HCT116 (cell line): ENCODE measurements around the gene OBSCN. TPM values are rescaled to one million over a fixed set of nuclear protein-coding genes. Genes with fewer than 3 reads are reported as not detected.

Experiments used
- ATAC-seq: fragments of 200-7000 bp; cut with Tn5 transposase; 2 replicates; pipeline ENCODE4 v1.9.1; 2020; ENCODE audit warnings: mild to moderate bottlenecking, moderate library complexity
- BruUV-seq: library from RNA; stranded (reverse); fragments of 400-500 nt; replicated peaks from 2 replicates; lab custom pipeline; 2021; lab: Mats Ljungman, UMichigan
- CTCF ChIA-PET: fragments of 300-600 bp; sonication (Branson Sonifier 250); formaldehyde crosslinking; loops from one replicate; lab custom pipeline; 2021; ENCODE audit warnings: antibody characterized with exemption; lab: Charles Lee
- POLR2A ChIA-PET: fragments of 300-600, 350-600 bp; sonication (Branson Sonifier 250); formaldehyde crosslinking; loops from one replicate; lab custom pipeline; 2021; ENCODE audit warnings: antibody characterized with exemption; lab: Charles Lee
- RAD21 ChIA-PET, 2 experiments: fragments of 300-600 bp; sonication (Branson Sonifier 250); formaldehyde crosslinking; loops; one replicate each; lab custom pipeline; 2023; ENCODE audit warnings: low total read pairs in 2 of 2; ENCODE audit not compliant: uncharacterized antibody in 2 of 2, unreplicated experiment in 2 of 2, low non-redundant PET in 1 of 2; lab: Charles Lee
- DNase-seq: peaks from one replicate; pipeline ENCODE4 v3.0.0-alpha.2; 2010; ENCODE audit warnings: low read depth, low spot score
- H2AFZ ChIP-seq: fragments of 200-600 bp; shearing (Covaris generic), sonication (generic); 2 replicates; pipeline ENCODE4 v1.6.1; 2017; ENCODE audit warnings: low read depth, mixed run types, mixed read lengths, antibody characterized with exemption, low read length; ENCODE audit not compliant: poor library complexity, severe bottlenecking
- H3K27ac ChIP-seq: 2 replicates; pipeline ENCODE4 v1.5.1; 2012; ENCODE audit warnings: low read depth, low read length
- H3K27me3 ChIP-seq: fragments of 200-600 bp; sonication (generic); 2 replicates; pipeline ENCODE4 v1.6.1; 2016; ENCODE audit warnings: mixed run types, low read length, mixed read lengths; ENCODE audit not compliant: insufficient read depth
- H3K36me3 ChIP-seq, 2 experiments: fragments of 200-500 bp in 1 of 2; fragments of 200-600 bp in 1 of 2; sonication (Bioruptor generic) in 1 of 2; sonication (generic) in 1 of 2; 2 replicates each; pipeline versions ENCODE4 v1.5.1 to v1.6.1; 2014 to 2016; ENCODE audit warnings: low read length in 2 of 2, inconsistent platforms in 1 of 2, mixed read lengths in 1 of 2, mixed run types in 1 of 2; ENCODE audit not compliant: insufficient read depth in 2 of 2, control insufficient read depth in 1 of 2
- H3K4me1 ChIP-seq, 2 experiments: fragments of 200-600 bp in 1 of 2; sonication (generic) in 1 of 2; 2 replicates each; pipeline versions ENCODE4 v1.5.1 to v1.6.1; 2012 to 2017; ENCODE audit warnings: low read length in 2 of 2, inconsistent platforms in 1 of 2, mild to moderate bottlenecking in 1 of 2, mixed read lengths in 1 of 2, mixed run types in 1 of 2, moderate library complexity in 1 of 2; ENCODE audit not compliant: insufficient read depth in 2 of 2, control insufficient read depth in 1 of 2
- H3K4me2 ChIP-seq: fragments of 200-600 bp; sonication (generic); 2 replicates; pipeline ENCODE4 v1.6.1; 2017; ENCODE audit warnings: mixed run types, low read length, mixed read lengths
- H3K4me3 ChIP-seq, 2 experiments: fragments of 200-600 bp in 1 of 2; sonication (generic) in 1 of 2; replicated peaks in 1 of 2; 2 replicates each; pipeline ENCODE4 v1.5.1; 2011 to 2016; ENCODE audit warnings: low read length in 2 of 2, control low read depth in 1 of 2, low read depth in 1 of 2, mild to moderate bottlenecking in 1 of 2, mixed read lengths in 1 of 2, mixed run types in 1 of 2
- H3K79me2 ChIP-seq: fragments of 200-600 bp; sonication (generic); 2 replicates; pipeline ENCODE4 v1.6.1; 2017; ENCODE audit warnings: mild to moderate bottlenecking, mixed run types, low read length, moderate library complexity, mixed read lengths; ENCODE audit not compliant: insufficient read depth
- H3K9ac ChIP-seq: fragments of 200-600 bp; sonication (generic); 2 replicates; pipeline ENCODE4 v1.6.1; 2016; ENCODE audit warnings: low read length, mixed read lengths
- H3K9me2 ChIP-seq: fragments of 200-600 bp; sonication (generic), shearing (Covaris generic); 2 replicates; pipeline ENCODE4 v1.6.1; 2017; ENCODE audit warnings: mixed run types, mild to moderate bottlenecking, moderate library complexity; ENCODE audit not compliant: insufficient read depth
- H3K9me3 ChIP-seq, 2 experiments: fragments of 200-500 bp in 1 of 2; fragments of 200-600 bp in 1 of 2; sonication (Bioruptor generic) in 1 of 2; sonication (generic) in 1 of 2; 2 replicates each; pipeline ENCODE4 v1.6.1; 2014 to 2017; ENCODE audit warnings: low read length in 2 of 2, mixed read lengths in 2 of 2, inconsistent platforms in 1 of 2, low read depth in 1 of 2, mild to moderate bottlenecking in 1 of 2, mixed run types in 1 of 2, moderate library complexity in 1 of 2; ENCODE audit not compliant: control insufficient read depth in 1 of 2, insufficient read depth in 1 of 2
- H4K20me1 ChIP-seq: fragments of 200-600 bp; sonication (generic), shearing (Covaris generic); 2 replicates; pipeline ENCODE4 v1.6.1; 2017; ENCODE audit warnings: mixed run types, mild to moderate bottlenecking, moderate library complexity; ENCODE audit not compliant: insufficient read depth
- ATF3 ChIP-seq: IDR thresholded peaks from 2 replicates; pipeline ENCODE4 v1.6.1; 2012
- CEBPB ChIP-seq: IDR thresholded peaks from 2 replicates; pipeline ENCODE4 v1.6.1; 2012; ENCODE audit warnings: low read depth
- CTCF ChIP-seq, 3 experiments: fragments of 200-600 bp in 1 of 3; sonication (generic) in 1 of 3; IDR thresholded peaks in 2 of 3; conservative IDR thresholded peaks in 1 of 3; 2 replicates each; pipeline ENCODE4 v1.5.1; 2012 to 2017; ENCODE audit warnings: low read depth in 2 of 3, low read length in 2 of 3, antibody characterized with exemption in 1 of 3, borderline replicate concordance in 1 of 3, control low read depth in 1 of 3, mild to moderate bottlenecking in 1 of 3, mixed read lengths in 1 of 3, mixed run types in 1 of 3, moderate library complexity in 1 of 3; ENCODE audit not compliant: insufficient read depth in 1 of 3
- EGR1 ChIP-seq: IDR thresholded peaks from 2 replicates; pipeline ENCODE4 v1.6.1; 2012; ENCODE audit warnings: low read depth
- EZH2 ChIP-seq: fragments of 200-600 bp; sonication (generic); IDR thresholded peaks from 2 replicates; pipeline ENCODE4 v1.6.1; 2017; ENCODE audit warnings: antibody characterized with exemption, mixed run types
- MAX ChIP-seq: IDR thresholded peaks from 2 replicates; pipeline ENCODE4 v1.6.1; 2012
- POLR2A ChIP-seq: IDR thresholded peaks from 2 replicates; pipeline ENCODE4 v1.7.0; 2011; ENCODE audit warnings: borderline replicate concordance; ENCODE audit not compliant: insufficient read depth, insufficient read length; ENCODE audit errors: extremely low read depth
- POLR2AphosphoS5 ChIP-seq: IDR thresholded peaks from 2 replicates; pipeline ENCODE4 v1.6.1; 2011; ENCODE audit warnings: mild to moderate bottlenecking, low read depth, low read length, moderate library complexity
- SIN3A ChIP-seq: IDR thresholded peaks from 2 replicates; pipeline ENCODE4 v1.6.1; 2012; ENCODE audit warnings: low read depth
- SRF ChIP-seq: IDR thresholded peaks from 2 replicates; pipeline ENCODE4 v1.6.1; 2012; ENCODE audit warnings: low read depth
- ZBTB33 ChIP-seq: IDR thresholded peaks from 2 replicates; pipeline ENCODE4 v1.6.1; 2011; ENCODE audit warnings: mild to moderate bottlenecking, low read length, moderate library complexity; ENCODE audit not compliant: insufficient replicate concordance; ENCODE audit errors: extremely low read depth
- ZFX ChIP-seq: fragments of 450-650 bp; IDR thresholded peaks from 2 replicates; pipeline ENCODE4 v1.6.1; 2017
- intact Hi-C: fragments of 100-400 bp; cut with micrococcal nuclease; formaldehyde crosslinking; loops from 2 replicates; pipeline ENCODE4 v1.10.0; 2022
- total RNA-seq: library from RNA; stranded (reverse); gene quantifications from one replicate; pipeline ENCODE4 v1.2.1, GENCODE V29; 2021; ENCODE audit not compliant: unreplicated experiment

OBSCN gene
- total RNA-seq, 1 experiment from 2014 or later: 16.6 TPM

- no peak overlapping the region for H2AFZ ChIP-seq
- no peaks in the 10 kb centered on the region for H3K79me2 ChIP-seq
- no peak overlapping the region for H3K4me3 ChIP-seq
- RAD21 ChIA-PET: no interaction called here
- H4K20me1 ChIP-seq: no peaks in the 10 kb centered on the region
- CTCF ChIA-PET: no interaction called here
- H3K4me2 ChIP-seq: no peak overlapping the region
- POLR2A ChIA-PET: no interaction called here
- intact Hi-C loops: no loop called here
- no peaks in the 10 kb centered on the region for H3K4me1 ChIP-seq
- no peaks in the 10 kb centered on the region; a peak in 1 of 4 replicates for H3K36me3 ChIP-seq
- H3K27ac ChIP-seq: no peak overlapping the region
- TF ChIP-seq ZFX: no peak
- H3K27me3 ChIP-seq: no peaks in the 10 kb centered on the region
- no TSS peak for BruUV-seq
- H3K9ac ChIP-seq: no peak overlapping the region
- ATAC-seq (no peak), DNase-seq (no peak)
- H3K9me3 ChIP-seq: no peaks in the 10 kb centered on the region
- H3K9me2 ChIP-seq: no peaks in the 10 kb centered on the region
Measured at GRCh38 chr1:228283476-228284147, 75.8 kb downstream of the OBSCN start.

GRCh38 chr1:228284148-228284495 lies 76.3 kb downstream of the OBSCN start:
- H3K36me3 ChIP-seq: no peaks in the 10 kb centered on the region; a peak in 1 of 4 replicates
- no peak for DNase-seq
- H4K20me1 ChIP-seq: no peaks in the 10 kb centered on the region
- intact Hi-C loops: no loop called here
- ChIA-PET CTCF (no interaction called here), RAD21 (no interaction called here), POLR2A (no interaction called here)
- H3K27ac ChIP-seq: no peak overlapping the region
- no peak for ATAC-seq
- H2AFZ ChIP-seq: no peak overlapping the region
- H3K9ac ChIP-seq: no peak overlapping the region
- H3K9me2 ChIP-seq: no peaks in the 10 kb centered on the region
- no peak overlapping the region for H3K4me3 ChIP-seq
- no peak overlapping the region for H3K4me2 ChIP-seq
- no peaks in the 10 kb centered on the region for H3K9me3 ChIP-seq
- no peaks in the 10 kb centered on the region for H3K27me3 ChIP-seq
- H3K4me1 ChIP-seq: no peaks in the 10 kb centered on the region
- H3K79me2 ChIP-seq: no peaks in the 10 kb centered on the region
- no TSS peak for BruUV-seq
- TF ChIP-seq SIN3A (no peak), POLR2A (no peak), SRF (no peak), ATF3 (no peak), EGR1 (no peak), CEBPB (no peak), EZH2 (no peak), POLR2AphosphoS5 (no peak), CTCF (IDR thresholded peaks at IDR 0.05 in 2 of 3, conservative IDR thresholded peaks at IDR 0.05 in 1 of 3; ENCODE audit: borderline replicate concordance in 1 of 3, insufficient read depth in 1 of 3, low read depth in 2 of 3, low read length in 2 of 3) (no peak), MAX (no peak), ZBTB33 (no peak)
